PFSK-1 (cell line): ENCODE data around the gene HOXA5.

Source experiments
- FOXP2 ChIP-seq: optimal IDR thresholded peaks from 2 replicates; pipeline ENCODE3; 2011; ENCODE audit warnings: borderline replicate concordance, control low read depth, inconsistent platforms; ENCODE audit not compliant: insufficient read depth; ENCODE audit errors: extremely low read length, extremely low read depth
- POLR2AphosphoS5 ChIP-seq: IDR thresholded peaks from 2 replicates; pipeline ENCODE4 v1.6.1; 2012; ENCODE audit warnings: low read depth, mild to moderate bottlenecking, control low read depth, low read length, moderate library complexity
- SIN3A ChIP-seq: IDR thresholded peaks from 2 replicates; pipeline ENCODE4 v1.6.1; 2012; ENCODE audit warnings: mild to moderate bottlenecking, low read length, moderate library complexity, borderline replicate concordance; ENCODE audit not compliant: insufficient read depth
- TAF1 ChIP-seq: IDR thresholded peaks from 2 replicates; pipeline ENCODE4 v1.6.1; 2012; ENCODE audit warnings: low read length, control low read depth, borderline replicate concordance; ENCODE audit not compliant: insufficient read depth
- TF ChIP-seq, protein P1 (sequence below), 2 experiments: IDR thresholded peaks; 2 replicates each; pipeline versions ENCODE4 v1.6.1 to v1.8.0; 2011 to 2012; ENCODE audit warnings: low read depth in 2 of 2, low read length in 2 of 2, control low read depth in 1 of 2, inconsistent platforms in 1 of 2, mild to moderate bottlenecking in 1 of 2, moderate library complexity in 1 of 2; ENCODE audit not compliant: insufficient read depth in 1 of 2

HOXA5 gene

DNA sequence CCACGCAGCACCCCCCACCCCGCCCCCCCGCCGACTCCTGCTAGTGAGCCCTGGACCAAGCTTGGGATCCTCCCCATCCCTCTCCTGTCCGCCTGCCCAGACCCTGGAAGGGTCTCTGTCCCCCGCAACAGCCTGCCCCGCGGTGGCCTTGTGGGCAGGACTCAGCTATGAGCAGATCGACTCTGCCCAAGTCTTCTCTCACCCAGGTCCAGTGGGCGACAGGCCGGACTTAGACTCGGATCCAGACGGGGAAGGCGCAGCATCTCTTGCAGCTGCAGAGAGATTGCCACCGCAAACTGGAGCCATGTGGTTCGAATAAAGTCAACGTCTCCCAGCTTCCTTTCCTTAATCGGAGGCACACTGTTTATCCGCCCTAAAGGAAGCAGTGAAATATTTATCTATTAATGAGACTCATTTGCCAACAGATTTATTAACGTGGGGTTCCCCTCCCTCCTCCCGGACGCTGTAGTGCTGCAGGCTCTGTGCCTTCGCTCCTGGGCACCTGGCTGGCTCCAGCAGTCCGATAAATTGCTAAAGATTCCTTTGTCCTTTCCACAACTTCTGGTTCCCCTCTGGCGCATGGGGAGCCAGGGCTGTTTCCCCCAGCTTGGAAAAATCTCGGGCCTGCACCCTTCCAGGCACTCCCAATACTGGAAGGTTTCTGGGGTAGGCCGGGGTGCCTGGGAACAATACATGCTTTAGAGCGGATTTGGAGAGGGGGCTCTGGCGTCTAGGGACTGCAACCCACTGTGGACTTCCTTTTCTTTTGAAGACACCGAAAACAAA lies 13.6 kb upstream of the HOXA5 start:
- TF ChIP-seq TAF1 (no peak), SIN3A (no peak)

DNA sequence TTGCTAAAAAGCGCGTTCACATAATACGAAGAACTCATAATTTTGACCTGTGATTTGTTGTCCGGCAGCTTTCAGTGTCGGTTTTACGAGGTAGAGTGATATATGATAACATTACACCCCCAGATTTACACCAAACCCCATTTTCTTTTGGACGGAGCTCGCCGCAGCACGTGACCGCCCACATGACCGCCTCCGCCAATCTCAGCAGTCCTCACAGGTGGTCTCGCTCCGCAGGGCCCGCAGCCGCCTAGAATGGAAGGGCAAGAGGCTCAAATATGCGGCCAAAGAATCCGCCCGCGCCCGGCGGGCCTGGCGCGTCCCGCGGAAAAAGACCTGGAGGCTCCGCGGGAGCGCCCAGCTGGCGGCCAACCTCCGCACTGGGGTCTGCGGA lies 13.0 kb upstream of the HOXA5 start, which contains the start of gene HOXA7:
Gene HOXA7 (minus strand): TSS at position 168 of the 391 bp plus-strand sequence. CDS start 130 bp downstream, at position 38.
- TF ChIP-seq FOXP2 = no peak

DNA sequence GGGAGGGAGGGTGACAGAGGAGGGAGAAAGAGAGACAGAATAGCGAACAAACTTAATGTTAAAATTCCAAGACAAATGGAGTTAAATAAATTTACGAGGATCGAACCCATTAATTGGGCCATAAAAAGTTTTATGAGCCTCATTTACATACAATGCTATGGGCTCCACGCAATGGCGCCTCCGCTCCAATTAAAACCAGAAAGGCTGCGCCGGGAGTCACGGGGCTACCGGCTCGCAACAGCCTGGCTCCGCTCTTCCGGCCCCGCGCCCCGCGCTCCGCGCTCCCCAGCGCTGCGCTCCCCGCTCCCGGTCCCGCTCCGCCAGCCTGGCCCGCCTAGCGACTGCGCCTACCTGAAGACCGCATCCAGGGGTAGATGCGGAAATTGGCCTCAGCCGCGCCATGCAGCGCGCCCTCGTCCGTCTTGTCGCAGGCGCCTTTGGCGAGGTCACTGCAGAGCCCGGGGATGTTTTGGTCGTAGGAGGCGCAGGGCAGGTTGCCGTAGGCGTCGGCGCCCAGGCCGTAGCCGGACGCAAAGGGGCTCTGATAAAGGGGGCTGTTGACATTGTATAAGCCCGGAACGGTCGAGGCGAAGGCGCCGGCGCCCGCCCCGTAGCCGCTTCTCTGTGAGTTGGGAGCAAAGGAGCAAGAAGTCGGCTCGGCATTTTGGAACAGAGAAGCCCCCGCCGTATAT lies 12.5 kb upstream of the HOXA5 start:
- TF ChIP-seq SIN3A (no peak), POLR2AphosphoS5 (no peak), FOXP2 (no peak), TAF1 (no peak)
- TF ChIP-seq, protein P1, sequence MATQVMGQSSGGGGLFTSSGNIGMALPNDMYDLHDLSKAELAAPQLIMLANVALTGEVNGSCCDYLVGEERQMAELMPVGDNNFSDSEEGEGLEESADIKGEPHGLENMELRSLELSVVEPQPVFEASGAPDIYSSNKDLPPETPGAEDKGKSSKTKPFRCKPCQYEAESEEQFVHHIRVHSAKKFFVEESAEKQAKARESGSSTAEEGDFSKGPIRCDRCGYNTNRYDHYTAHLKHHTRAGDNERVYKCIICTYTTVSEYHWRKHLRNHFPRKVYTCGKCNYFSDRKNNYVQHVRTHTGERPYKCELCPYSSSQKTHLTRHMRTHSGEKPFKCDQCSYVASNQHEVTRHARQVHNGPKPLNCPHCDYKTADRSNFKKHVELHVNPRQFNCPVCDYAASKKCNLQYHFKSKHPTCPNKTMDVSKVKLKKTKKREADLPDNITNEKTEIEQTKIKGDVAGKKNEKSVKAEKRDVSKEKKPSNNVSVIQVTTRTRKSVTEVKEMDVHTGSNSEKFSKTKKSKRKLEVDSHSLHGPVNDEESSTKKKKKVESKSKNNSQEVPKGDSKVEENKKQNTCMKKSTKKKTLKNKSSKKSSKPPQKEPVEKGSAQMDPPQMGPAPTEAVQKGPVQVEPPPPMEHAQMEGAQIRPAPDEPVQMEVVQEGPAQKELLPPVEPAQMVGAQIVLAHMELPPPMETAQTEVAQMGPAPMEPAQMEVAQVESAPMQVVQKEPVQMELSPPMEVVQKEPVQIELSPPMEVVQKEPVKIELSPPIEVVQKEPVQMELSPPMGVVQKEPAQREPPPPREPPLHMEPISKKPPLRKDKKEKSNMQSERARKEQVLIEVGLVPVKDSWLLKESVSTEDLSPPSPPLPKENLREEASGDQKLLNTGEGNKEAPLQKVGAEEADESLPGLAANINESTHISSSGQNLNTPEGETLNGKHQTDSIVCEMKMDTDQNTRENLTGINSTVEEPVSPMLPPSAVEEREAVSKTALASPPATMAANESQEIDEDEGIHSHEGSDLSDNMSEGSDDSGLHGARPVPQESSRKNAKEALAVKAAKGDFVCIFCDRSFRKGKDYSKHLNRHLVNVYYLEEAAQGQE (IDR thresholded peaks at IDR 0.05; ENCODE audit: insufficient read depth in 1 of 2, low read depth in 2 of 2, low read length in 2 of 2) = no peak

DNA sequence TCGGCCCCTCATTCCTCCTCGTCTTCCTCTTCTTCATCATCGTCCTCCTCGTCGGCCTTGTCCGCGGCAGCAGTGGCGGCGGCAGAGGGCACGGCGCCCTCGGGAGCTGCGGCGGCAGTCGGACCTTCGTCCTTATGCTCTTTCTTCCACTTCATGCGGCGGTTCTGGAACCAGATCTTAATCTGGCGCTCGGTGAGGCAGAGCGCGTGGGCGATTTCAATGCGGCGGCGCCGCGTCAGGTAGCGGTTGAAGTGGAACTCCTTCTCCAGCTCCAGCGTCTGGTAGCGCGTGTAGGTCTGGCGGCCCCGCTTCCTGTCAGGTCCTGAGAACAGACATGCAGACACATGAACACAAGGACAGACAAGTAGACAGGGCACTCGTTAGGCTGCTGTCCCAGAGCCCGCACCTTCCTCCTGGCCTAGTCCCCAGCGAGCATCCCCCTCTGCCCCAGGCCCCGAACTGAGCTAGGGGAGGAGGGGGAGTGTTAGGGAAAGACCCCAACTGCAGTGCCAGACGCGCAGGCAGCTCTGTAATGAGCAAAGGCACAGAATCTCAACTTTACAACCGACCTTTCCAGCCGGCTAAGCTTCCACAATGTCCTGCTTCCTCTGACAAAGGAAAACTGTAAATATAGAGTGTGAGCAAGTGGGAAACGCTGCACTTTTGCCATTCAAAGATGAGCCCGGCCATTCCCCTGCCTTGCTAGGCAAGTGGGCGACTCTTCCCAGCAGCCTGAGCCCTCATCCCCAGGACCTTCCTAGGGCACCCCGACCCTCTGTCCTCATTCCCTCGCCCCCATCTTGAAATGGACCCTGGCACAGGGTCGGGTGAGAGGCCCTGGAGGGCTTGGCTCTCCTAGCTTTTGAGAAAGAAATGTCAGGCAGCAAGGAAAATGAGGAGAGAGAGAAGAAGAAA lies 11.7 kb upstream of the HOXA5 start:
- TF ChIP-seq FOXP2 (no peak), SIN3A (no peak), POLR2AphosphoS5 (no peak), TAF1 (no peak)
- TF ChIP-seq, protein P1 (IDR thresholded peaks at IDR 0.05; ENCODE audit: insufficient read depth in 1 of 2, low read depth in 2 of 2, low read length in 2 of 2) = no peak

DNA sequence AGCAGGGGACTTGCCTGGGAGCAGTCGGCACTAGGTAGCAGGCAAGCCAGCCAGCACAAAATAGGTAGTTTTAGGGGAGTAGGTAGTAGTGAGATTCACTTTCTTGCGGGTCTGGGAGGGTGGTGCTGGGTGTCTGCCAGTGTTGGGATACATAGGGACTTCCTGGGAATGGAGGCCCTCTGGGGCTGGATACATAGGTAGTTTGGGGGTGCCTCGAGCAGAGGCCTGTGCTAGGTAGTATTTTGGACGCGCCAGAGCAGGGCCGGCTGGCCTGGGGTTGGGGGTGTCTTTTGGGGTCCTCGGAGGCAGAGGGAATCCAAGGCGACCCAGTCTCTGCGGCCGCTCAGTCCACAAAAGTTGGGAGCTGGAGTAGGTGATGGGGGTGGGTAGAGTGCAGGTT lies 10.9 kb upstream of the HOXA5 start:
- TF ChIP-seq FOXP2 (no peak), SIN3A (no peak), POLR2AphosphoS5 (no peak), TAF1 (no peak)
- TF ChIP-seq, protein P1 (IDR thresholded peaks at IDR 0.05; ENCODE audit: insufficient read depth in 1 of 2, low read depth in 2 of 2, low read length in 2 of 2) = no peak
